Measurements from ENCODE around the gene FNDC10. TPM values are rescaled to one million over a fixed set of nuclear protein-coding genes. Genes with fewer than 3 reads are reported as not detected.

FNDC10 gene
- total and polyA plus RNA-seq, 9 of the 15 experiments (the other 6 are each of a cell fraction or from before 2014, with no cell fraction given): 0.08 to 6.3 (median 1.6) TPM

DNA sequence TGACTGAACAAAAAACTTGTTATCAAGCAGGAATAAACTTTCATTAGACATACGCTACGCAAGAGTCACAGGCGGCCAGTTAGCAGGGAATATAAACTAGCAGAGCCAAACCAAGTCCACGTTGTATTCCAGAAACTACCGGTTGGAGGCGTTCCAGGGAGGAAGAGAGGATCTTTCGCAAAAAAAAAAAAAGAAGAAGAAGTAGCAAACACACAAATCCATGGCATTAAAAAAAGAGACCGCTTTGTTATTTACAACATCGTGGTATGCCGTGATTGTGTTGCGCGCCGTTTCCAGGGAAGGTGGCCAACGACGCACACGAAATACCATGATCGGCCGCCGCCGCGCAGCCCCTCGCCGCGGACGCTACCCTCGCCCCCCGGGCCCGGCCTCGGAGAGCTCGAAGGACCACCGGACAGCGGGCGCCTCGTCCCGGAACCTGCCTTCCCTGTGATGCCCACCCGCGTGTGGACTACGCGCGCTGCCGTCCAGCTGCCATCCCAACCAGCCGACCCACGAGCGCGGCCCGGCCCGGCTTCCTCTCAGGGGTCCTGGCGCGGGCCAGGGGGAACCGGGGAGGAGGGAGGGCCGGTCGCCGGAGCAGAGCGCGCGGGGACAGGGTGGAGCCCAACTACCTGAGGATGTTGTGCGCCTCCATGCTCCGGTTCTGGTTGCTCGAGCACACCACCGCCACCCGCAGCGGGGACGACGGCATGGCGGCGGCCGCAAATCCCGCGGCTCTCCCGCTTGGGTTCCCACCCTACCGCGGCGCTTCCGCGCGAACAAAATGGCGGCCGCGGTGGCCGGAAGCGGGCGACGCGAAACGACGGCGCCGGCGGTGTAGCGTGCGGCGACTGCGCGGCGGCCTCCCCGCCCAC, 25.9 kb downstream of the FNDC10 start (continued):
- TF ChIP-seq GABPA (tag; conservative IDR thresholded peaks at IDR 0.05; ENCODE audit: low read depth) (peak; percentile 93; the same call in 1 of the 2 replicates), SAP30 (IDR thresholded peaks at IDR 0.05; ENCODE audit: borderline replicate concordance, insufficient read depth, low read depth, low read length, poor library complexity, severe bottlenecking) (peak; percentile 87), GATAD2B (IDR thresholded peaks at IDR 0.05; ENCODE audit: borderline replicate concordance) (no peak), LEF1 (IDR thresholded peaks at IDR 0.05) (no peak), RUNX1 (IDR thresholded peaks at IDR 0.05; ENCODE audit: low read depth) (no peak), TAL1 (IDR thresholded peaks at IDR 0.05) (no peak), NFATC3 (IDR thresholded peaks at IDR 0.05) (peak; percentile 37; the same call in 1 of the 2 replicates), TAF7 (tag; IDR thresholded peaks at IDR 0.05) (peak; percentile 58; the same call in 1 of the 2 replicates), ZNF699 (CRISPR knock-in tag; IDR thresholded peaks at IDR 0.05; ENCODE audit: insufficient replicate concordance) (no peak), NR2C1 (IDR thresholded peaks at IDR 0.05) (no peak), NR2C1 (tag; IDR thresholded peaks at IDR 0.05) (no peak), MBD2 (IDR thresholded peaks at IDR 0.05; ENCODE audit: borderline replicate concordance, low read depth) (no peak), RBBP5 (IDR thresholded peaks at IDR 0.05; ENCODE audit: borderline replicate concordance, insufficient read depth, low read length, poor library complexity, severe bottlenecking) (no peak), FOXA1 (IDR thresholded peaks at IDR 0.05; ENCODE audit: borderline replicate concordance) (no peak), ZBTB7A (IDR thresholded peaks at IDR 0.05; ENCODE audit: borderline replicate concordance, control insufficient read depth, low read depth, low read length) (peak; percentile 69; the same call in 1 of the 2 replicates), KLF13 (tag; IDR thresholded peaks at IDR 0.05; ENCODE audit: borderline replicate concordance, low read depth) (no peak), ADNP (tag; IDR thresholded peaks at IDR 0.05) (no peak), FOXK1 (CRISPR knock-in tag; IDR thresholded peaks at IDR 0.05; ENCODE audit: borderline replicate concordance) (peak; percentile 48; the same call in 1 of the 2 replicates), ILF3 (IDR thresholded peaks at IDR 0.05; ENCODE audit: borderline replicate concordance) (no peak), MEF2A (IDR thresholded peaks at IDR 0.05; ENCODE audit: control insufficient read depth, low read depth, low read length) (no peak), ZNF133 (CRISPR knock-in tag; IDR thresholded peaks at IDR 0.05) (no peak)
- TF ChIP-seq, protein P1, sequence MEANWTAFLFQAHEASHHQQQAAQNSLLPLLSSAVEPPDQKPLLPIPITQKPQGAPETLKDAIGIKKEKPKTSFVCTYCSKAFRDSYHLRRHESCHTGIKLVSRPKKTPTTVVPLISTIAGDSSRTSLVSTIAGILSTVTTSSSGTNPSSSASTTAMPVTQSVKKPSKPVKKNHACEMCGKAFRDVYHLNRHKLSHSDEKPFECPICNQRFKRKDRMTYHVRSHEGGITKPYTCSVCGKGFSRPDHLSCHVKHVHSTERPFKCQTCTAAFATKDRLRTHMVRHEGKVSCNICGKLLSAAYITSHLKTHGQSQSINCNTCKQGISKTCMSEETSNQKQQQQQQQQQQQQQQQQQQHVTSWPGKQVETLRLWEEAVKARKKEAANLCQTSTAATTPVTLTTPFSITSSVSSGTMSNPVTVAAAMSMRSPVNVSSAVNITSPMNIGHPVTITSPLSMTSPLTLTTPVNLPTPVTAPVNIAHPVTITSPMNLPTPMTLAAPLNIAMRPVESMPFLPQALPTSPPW (CRISPR knock-in tag; IDR thresholded peaks at IDR 0.05): peak; percentile 49
- TF ChIP-seq, protein P2, sequence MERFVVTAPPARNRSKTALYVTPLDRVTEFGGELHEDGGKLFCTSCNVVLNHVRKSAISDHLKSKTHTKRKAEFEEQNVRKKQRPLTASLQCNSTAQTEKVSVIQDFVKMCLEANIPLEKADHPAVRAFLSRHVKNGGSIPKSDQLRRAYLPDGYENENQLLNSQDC (CRISPR knock-in tag; IDR thresholded peaks at IDR 0.05): no peak
- TF ChIP-seq, protein P3, sequence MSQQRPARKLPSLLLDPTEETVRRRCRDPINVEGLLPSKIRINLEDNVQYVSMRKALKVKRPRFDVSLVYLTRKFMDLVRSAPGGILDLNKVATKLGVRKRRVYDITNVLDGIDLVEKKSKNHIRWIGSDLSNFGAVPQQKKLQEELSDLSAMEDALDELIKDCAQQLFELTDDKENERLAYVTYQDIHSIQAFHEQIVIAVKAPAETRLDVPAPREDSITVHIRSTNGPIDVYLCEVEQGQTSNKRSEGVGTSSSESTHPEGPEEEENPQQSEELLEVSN (IDR thresholded peaks at IDR 0.05; ENCODE audit: borderline replicate concordance in 1 of 2, extremely low read depth in 1 of 2, insufficient read depth in 1 of 2, insufficient read length in 1 of 2, low read depth in 1 of 2, low read length in 1 of 2, poor library complexity in 1 of 2, severe bottlenecking in 1 of 2): peak; percentile 39 to 75
- TF ChIP-seq, protein P4, sequence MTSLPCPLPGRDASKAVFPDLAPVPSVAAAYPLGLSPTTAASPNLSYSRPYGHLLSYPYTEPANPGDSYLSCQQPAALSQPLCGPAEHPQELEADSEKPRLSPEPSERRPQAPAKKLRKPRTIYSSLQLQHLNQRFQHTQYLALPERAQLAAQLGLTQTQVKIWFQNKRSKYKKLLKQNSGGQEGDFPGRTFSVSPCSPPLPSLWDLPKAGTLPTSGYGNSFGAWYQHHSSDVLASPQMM (CRISPR knock-in tag; IDR thresholded peaks at IDR 0.05): no peak

Data from K562 (cell line).